Ovary (tissue), 3 donors: ENCODE data around the gene TTPAL.

ENCODE experiments used
- CTCF ChIP-seq, 3 donors: fragments of 450-650 bp in 2 of 3; fragments of 200-600 bp in 1 of 3; IDR thresholded peaks; one replicate each; pipeline versions ENCODE4 v1.5.1 to v1.8.0; 2016 to 2022; ENCODE audit warnings: antibody characterized with exemption in 3 of 3, mild to moderate bottlenecking in 1 of 3
- EP300 ChIP-seq: sonication (generic); formaldehyde crosslinking; IDR thresholded peaks from one replicate; pipeline ENCODE4 v1.6.1; 2017; ENCODE audit warnings: antibody characterized with exemption
- POLR2A ChIP-seq: fragments of 450-650 bp; IDR thresholded peaks from one replicate; pipeline ENCODE4 v1.6.1; 2017; ENCODE audit warnings: antibody characterized with exemption, mild to moderate bottlenecking, moderate library complexity
- donor health status: DM: no; HTN: no; CAD: no.

GRCh38 chr20:44455126-44455525 lies 20.5 kb upstream of the TTPAL start:
- TF ChIP-seq POLR2A, result no peak
- TF ChIP-seq CTCF (IDR thresholded peaks at IDR 0.05), result no peak
- no peak for TF ChIP-seq EP300
